Fibroblast of skin of abdomen (primary cell): ENCODE measurements around the gene KAZALD1.

Source experiments
- DNase-seq: peaks from one replicate; pipeline ENCODE4 v3.0.0-alpha.2; 2013

Gene KAZALD1

GRCh38 chr10:101095550-101096213, 33.9 kb downstream of the KAZALD1 start:
- DNase-seq: peak; percentile 47

DNA sequence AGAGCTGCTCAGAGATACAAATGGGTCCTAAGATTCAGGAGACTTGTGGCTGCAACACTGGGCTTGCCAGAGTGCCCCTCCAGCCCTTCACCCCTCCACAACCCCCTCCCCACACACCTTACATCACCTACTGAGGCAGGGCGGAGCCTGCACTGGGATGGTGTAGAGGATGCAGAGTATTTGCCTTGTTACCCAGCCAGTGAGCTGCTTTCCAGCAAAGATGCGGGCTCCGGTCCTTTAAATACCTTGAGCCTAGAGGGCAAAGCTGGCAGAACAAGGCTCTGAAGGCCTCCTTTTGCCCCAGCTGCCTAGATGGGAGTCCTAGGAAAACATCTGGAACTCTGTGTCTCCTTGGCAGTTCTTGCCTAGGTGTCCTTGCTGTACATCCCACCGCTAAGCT, 34.6 kb downstream of the KAZALD1 start:
- no peak for DNase-seq

- DNase-seq: no peak
Observed at GRCh38 chr10:101097881-101098280, 36.1 kb downstream of the KAZALD1 start.

- no peak for DNase-seq
Observed at GRCh38 chr10:101099901-101100300, 38.1 kb downstream of the KAZALD1 start.

DNA sequence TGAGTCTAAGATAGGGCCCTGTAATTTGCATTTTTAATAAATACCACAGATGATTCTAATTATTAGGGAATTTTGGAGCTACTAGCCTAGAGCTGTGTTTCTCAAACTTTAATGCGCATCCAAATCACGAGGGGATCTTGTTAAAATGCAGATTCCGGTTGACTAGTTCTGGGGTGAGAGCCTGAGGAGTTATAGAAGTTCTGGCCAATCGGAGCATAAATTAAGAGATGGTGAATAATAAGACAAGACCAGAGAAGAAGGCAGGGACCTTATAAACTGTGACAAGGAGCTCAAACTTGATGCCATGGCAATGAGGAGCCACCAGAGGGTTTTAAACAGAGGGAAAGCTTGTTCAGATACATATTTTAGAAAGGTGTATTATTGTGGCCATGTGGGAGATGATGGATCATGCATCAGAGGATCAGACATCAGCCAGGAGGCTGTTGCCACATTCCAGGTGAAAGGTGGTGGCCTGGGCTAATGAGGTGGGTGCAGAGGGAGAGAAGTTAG, 39.6 kb downstream of the KAZALD1 start:
- no peak for DNase-seq

GRCh38 chr10:101103430-101103829, 41.6 kb downstream of the KAZALD1 start:
- no peak for DNase-seq

DNA sequence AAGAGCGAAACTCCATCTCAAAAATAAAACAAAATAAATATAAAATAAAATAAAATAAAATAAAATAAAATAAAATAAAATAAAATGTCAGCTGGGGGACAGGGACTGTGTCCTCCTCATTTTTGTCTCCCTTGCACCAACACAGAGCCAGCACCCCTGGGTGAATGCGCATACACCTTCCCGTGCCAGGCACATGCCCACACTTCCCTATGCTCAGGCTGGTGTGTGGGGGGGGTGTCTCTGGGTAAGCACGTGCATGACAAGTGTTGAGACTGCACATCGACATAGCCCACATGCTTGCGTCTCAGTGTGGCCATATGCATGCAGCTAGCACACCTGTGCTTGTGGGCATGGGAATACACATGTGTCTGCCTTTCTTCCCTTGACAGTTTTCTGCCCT, 44.6 kb downstream of the KAZALD1 start:
- DNase-seq: no peak

DNA sequence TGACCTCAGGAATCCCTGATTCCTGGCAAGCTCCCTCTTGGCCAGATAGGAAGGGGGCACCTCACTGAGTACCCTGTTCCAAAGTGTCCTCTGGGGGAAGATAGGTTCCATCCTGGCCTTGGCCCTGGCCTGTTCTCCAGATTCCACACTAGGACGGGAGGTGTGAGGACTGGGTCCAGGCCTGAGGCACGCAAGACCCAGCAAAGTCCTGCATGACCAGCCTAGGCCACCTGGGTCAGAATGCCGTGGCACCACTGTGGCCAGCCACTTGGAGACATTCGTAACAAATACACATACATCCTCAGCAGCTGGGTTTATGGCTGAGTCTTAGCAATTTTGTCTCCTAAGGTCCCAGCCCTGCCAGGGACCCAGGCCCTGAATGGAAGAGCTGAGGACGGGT, 46.0 kb downstream of the KAZALD1 start:
- no peak for DNase-seq

DNA sequence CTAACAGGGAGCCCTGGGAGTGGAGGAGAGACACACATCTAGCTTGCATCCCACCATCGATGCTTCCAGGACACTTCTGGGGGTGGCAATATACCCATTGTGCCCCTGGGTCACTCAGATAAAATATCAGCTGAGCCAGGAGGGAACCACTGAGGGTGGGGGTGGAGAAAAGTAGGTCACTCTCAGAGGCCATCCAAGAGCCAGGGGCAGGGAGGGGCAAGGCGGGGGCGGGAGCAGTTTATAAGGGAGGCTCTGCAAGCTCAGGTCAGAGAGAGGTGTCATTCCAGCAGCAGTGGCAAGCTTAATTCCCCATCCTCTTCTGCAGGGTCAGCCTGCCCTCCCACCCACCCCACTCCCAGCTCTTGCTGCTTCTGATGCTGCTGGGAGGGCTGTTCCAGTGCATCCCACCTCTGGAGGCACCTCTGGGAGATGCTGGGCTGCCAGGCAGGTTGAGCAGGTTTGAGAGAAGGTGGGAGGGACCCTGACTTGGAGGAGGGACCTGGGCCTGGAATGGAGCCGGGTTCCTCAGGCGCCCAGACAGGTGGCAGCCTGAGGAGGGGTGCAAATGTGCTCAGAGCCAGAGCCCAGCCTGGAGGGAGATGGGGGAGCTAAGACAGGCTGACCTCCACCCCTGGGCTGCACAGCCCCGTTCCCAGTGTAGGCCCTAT, 49.2 kb downstream of the KAZALD1 start:
- no peak for DNase-seq

- no peak for DNase-seq
Observed at GRCh38 chr10:101111547-101111946, 49.8 kb downstream of the KAZALD1 start.

DNA sequence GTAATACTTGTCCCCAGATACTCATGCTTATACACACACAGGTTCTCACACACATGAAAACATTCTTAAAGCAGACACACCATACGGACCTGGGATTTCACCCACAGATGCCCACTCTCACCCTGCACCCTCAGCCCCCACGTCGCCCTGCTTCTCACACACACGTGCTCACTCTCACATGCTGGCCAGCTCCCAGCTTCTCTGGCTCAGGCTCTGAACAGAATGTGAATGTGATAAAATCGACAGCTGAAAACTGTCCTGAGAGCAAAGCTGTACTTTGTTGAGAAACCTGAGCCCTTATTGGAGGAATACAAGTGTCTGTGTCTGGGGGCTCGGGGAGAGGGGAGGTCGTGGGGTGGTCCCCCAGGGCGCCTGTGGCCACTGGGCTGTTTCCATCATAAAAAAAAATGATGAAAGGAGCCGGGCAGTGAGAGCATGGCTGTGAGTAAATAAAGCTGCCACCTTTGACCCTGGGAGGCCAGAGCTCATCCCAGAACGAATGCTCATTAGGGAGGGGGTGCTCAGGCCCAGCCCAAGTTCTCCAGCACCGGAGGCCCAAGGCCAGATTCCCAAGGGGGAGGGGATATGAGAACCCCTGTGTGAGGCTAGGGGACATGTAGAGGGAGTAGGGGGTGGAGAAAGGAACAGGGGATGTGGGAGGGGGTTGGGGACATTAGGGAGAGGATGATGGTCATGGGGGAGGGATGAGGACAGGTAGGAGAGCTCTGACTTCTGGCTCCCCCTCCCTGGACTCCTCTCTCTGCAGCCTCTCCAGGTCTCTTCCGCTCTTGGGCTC, 51.2 kb downstream of the KAZALD1 start:
- no peak for DNase-seq

DNA sequence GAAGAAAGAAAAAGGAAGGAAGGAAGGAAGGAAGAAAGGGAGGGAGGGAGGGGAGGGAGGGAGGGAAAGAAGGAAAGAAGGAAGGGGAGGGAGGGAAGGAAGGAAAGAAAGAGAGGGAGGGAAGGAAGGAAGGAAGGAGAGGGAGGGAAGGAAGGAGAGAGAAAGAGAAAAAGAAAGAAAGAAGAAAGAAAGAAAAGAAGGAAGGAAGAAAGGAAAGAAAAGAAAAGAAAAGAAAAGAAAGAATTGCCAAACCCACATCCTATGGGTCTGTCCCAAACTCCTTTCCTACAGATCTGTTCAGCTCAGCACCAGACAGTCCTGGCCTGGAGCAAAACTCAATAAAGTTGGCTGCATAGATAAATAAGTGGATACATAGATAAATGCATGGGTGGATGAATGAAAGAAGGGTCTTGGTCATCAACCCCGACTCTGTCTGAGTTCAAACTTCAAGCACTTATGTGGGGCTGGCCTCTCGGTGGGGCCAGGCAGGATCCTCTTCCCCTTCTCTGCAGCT, 52.2 kb downstream of the KAZALD1 start:
- no peak for DNase-seq

GRCh38 chr10:101114646-101115045, 52.9 kb downstream of the KAZALD1 start:
- no peak for DNase-seq
